HTR-8/SVneo (cell line): ENCODE results near the gene ZNF451.
A peak's percentile ranks its signal among the peaks of the same experiment; 100 is the strongest.

Source experiments
- DNase-seq: peaks from one replicate; pipeline ENCODE4 v3.0.0; 2011; ENCODE audit warnings: low spot score, mixed read lengths; ENCODE audit not compliant: insufficient read length
- FAIRE-seq: peaks from 2 replicates; lab custom pipeline; 2011; peaks lifted over from hg19 to GRCh38; lab: Jason Lieb, UNC

ZNF451 gene

GRCh38 chr6:57147401-57147800, 57.4 kb downstream of the ZNF451 start:
- DNase-seq = no peak
- no peak for FAIRE-seq

DNA sequence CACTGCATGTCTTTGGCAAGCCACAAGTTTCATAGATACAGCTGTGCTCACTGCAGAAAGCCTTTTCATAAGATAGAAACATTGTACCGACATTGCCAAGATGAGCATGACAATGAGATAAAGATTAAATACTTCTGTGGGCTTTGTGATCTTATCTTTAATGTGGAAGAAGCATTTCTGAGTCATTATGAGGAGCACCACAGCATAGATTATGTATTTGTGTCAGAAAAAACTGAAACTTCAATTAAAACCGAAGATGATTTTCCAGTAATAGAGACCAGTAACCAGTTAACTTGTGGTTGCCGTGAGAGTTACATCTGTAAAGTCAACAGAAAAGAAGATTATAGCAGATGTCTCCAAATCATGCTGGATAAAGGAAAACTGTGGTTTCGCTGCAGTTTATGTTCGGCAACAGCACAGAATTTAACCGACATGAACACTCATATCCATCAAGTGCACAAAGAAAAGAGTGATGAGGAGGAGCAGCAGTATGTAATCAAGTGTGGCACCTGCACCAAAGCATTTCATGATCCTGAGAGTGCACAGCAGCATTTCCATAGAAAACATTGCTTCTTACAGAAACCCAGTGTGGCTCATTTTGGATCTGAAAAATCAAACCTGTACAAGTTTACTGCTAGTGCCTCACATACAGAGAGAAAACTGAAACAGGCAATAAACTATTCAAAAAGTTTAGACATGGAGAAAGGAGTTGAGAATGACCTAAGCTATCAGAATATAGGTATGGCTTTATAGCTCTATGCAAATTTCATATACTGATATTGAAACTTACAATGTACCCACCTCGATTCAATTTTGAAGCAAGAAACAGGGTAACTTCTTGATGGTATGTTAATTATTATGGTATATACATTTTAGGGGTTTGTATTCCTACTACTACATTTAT, 58.2 kb downstream of the ZNF451 start:
- FAIRE-seq = no peak
- no peak for DNase-seq

DNA sequence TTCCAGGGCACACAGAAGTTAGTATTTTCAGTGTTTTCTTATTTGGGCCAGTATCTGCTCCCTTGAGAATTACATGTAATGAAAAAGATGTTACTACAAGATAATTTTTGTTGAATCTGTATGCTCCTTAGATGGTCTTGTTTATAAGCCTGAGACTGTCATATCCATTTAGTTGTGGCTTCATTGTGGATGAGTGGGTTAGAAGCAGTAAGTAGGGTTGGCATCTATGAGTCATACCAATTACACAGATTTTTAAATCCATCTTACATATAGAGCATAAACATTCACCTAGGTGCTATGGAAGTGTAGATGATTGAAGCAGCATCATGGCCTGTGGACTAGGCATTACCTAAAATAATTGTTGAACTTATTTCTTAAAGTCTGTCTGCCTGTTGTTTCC, 68.7 kb downstream of the ZNF451 start:
- no peak for DNase-seq
- FAIRE-seq = no peak

- no peak for DNase-seq
- FAIRE-seq = no peak
Measured at GRCh38 chr6:57159127-57159526, 69.1 kb downstream of the ZNF451 start.

- FAIRE-seq = no peak
- no peak for DNase-seq
Measured at GRCh38 chr6:57162028-57162427, 72.0 kb downstream of the ZNF451 start.

DNA sequence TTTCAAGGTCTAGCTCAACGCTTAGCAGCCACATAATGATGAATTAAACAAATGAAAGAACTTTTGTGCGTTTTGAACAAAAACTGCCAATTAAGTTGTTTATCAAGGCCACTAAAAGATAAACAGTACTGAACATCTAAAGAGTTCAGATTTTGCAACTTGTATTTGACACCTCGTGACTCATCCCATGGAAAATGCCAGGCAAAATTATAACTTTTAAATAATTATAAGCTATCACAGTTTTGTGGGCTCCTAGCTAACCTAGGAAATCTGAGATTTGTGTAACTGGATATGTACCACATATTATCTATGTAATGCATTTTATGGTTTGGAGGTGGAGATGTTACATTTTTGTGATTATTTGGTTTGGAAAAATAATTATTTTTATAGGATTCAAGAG, 72.5 kb downstream of the ZNF451 start:
- DNase-seq (no peak), FAIRE-seq (no peak)

GRCh38 chr6:57163956-57164355, 74.0 kb downstream of the ZNF451 start:
- no peak for FAIRE-seq
- no peak for DNase-seq

DNA sequence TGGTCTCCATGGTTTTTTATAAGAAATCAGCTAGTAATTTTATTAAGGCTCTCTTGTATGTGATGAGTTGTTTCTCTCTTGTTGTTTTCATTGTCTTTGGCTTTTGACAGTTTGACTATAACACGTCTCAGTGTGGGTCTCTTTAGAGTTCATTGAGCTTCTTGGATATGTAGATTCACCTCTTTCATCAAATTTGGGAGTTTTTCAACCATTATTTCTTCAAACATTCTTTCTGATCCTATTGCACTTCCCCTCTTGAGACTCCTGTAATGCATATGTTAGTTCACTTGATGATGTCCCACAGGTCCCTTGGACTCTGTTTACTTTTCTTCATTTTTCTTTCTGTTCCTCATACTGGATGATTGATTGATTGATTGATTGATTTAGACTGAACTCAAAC, 75.1 kb downstream of the ZNF451 start:
- no peak for FAIRE-seq
- no peak for DNase-seq

- FAIRE-seq = peak; percentile 58
- peak; percentile 91 for DNase-seq
Measured at GRCh38 chr6:57172136-57173055, 82.4 kb downstream of the ZNF451 start, which contains the start of gene BAG2. Gene BAG2, plus strand, starts transcription at chr6:57172326. Its CDS starts 372 bp downstream, at chr6:57172698.

GRCh38 chr6:57173056-57173885, 83.3 kb downstream of the ZNF451 start:
- FAIRE-seq (no peak), DNase-seq (peak; percentile 39)

GRCh38 chr6:57173886-57174510, 84.0 kb downstream of the ZNF451 start:
- FAIRE-seq (peak; percentile 69), DNase-seq (peak; percentile 58)

- DNase-seq (no peak), FAIRE-seq (no peak)
Measured at GRCh38 chr6:57174511-57174907, 84.5 kb downstream of the ZNF451 start.

DNA sequence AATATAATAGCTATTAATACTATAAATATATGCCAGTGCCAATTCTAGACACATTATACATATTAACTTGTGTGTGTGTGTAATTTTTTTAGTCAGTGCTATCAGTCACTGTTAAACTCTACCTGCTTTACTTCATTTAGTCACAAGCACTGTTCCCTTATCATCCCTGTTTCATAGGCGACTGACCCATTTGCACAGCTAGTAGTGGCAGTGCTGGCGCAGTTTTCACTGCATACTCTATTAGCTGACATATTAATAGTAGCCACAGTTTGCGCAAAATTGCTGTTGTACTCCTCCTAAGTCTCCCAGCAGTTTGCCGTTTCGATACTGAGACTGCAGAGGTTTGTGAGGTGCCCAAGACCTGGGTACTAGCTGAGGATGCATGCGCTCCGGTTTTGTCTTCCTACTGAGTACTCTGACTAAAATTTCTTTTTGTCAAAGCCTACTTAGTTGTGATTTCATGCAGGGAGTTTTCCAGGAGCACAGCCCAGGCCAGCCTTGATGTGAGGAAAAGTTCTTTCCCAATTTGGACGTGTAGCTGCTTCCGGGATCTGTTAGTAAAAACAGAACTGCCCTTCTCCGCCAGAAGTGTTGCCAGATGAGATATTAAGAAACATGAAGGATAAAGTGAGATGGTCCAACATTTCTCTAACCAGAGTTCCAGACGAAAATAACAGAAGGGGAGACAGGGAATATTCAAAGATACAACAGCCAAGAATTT, 87.7 kb downstream of the ZNF451 start:
- no peak for FAIRE-seq
- no peak for DNase-seq

DNA sequence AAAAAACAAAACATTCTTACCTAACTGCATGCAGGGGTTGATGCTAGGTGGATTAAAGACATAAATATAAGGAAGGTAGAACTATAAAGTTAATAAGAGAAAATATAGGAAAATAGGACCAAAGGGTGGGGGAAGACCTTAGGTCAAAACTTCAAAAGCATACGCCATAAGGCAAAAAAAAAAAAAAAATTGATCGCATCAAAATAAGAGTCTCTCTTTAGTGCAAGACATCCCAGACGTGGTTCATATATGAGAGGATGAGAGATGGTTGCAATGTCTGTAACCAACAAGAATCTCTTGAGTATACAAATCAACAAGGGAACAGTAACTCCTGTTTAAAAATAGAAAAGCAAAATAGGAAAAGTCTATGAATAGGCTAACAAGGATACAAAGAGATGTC, 90.6 kb downstream of the ZNF451 start:
- DNase-seq (no peak), FAIRE-seq (no peak)

DNA sequence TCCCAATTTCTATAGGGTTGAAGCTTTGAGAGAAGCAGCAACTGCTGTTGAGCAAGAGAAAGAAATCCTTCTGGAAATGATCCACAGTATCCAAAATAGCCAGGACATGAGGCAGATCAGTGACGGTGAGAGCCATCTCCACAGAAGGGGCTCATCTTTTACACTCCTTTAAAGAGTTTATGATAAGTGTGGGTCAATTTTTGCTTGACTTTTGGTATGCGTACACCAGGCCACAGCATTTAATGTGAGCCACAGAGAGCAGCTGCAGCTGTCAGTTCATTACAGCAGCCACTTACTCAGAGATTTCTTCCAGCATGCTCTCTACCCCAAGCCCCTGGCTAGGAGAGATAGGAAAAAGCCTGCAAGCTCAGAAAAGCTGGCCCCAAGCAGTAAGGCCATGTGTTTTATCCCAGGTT, 92.0 kb downstream of the ZNF451 start:
- DNase-seq = no peak

GRCh38 chr6:57183336-57183735, 93.3 kb downstream of the ZNF451 start:
- FAIRE-seq (no peak), DNase-seq (no peak)

More for the DNA sequence above, 92.0 kb downstream of the ZNF451 start:
- FAIRE-seq = no peak

- DNase-seq (no peak), FAIRE-seq (no peak)
Measured at GRCh38 chr6:57190140-57190539, 100.2 kb downstream of the ZNF451 start.

GRCh38 chr6:57193177-57193576, 103.2 kb downstream of the ZNF451 start:
- DNase-seq = no peak
- no peak for FAIRE-seq

DNA sequence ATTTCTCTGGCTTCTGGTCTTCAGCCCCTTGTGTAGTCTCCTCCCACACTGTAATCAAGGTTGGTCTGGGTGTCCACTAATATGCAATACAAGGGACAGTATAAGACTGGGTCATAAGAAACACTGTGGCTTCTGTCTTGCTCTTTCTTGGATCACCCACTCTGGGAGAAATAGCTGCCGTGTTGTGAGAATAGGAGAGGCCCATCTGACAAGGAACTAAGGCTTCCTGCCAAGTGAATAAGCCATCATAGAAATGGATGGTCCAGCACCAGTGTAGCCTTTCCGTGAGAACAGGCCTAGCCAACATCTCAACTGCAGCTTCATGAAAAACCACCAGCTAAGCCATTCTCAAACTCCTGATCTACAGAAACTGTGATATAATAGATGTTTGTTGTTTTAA, 105.5 kb downstream of the ZNF451 start:
- DNase-seq = no peak
- peak; percentile 54 for FAIRE-seq
